Epidermal melanocyte (primary cell): ENCODE data around the gene TUBA1B.

Experiments used
- DNase-seq: peaks from one replicate; pipeline ENCODE4 v3.0.0; 2011; ENCODE audit warnings: low spot score; ENCODE audit not compliant: insufficient read length

Gene TUBA1B

GRCh38 chr12:49126852-49127763, 4.1 kb downstream of the TUBA1B start:
- DNase-seq, result no peak

- peak; percentile 61 for DNase-seq
Observed at GRCh38 chr12:49121047-49121696, 10.0 kb downstream of the TUBA1B start.

- no peak for DNase-seq
Observed at GRCh38 chr12:49111206-49111605, 20.0 kb downstream of the TUBA1B start.

GRCh38 chr12:49110464-49111155, 20.6 kb downstream of the TUBA1B start, which contains the start of gene LMBR1L:
TSS of gene LMBR1L (minus strand) at chr12:49110847. CDS start at chr12:49110555, 292 bp downstream.
- peak; percentile 98 for DNase-seq

- DNase-seq, result no peak
Observed at GRCh38 chr12:49109641-49110463, 21.3 kb downstream of the TUBA1B start.

GRCh38 chr12:49108958-49109404, 22.2 kb downstream of the TUBA1B start:
- no peak for DNase-seq

- no peak for DNase-seq
Observed at GRCh38 chr12:49105504-49106084, 25.6 kb downstream of the TUBA1B start.

- DNase-seq, result no peak
Observed at GRCh38 chr12:49104822-49105221, 26.4 kb downstream of the TUBA1B start.

- DNase-seq, result no peak
Observed at GRCh38 chr12:49100380-49100779, 30.8 kb downstream of the TUBA1B start.

- DNase-seq, result no peak
Observed at GRCh38 chr12:49098703-49099102, 32.5 kb downstream of the TUBA1B start.

GRCh38 chr12:49098035-49098451, 33.2 kb downstream of the TUBA1B start:
- peak; percentile 55 for DNase-seq

GRCh38 chr12:49097381-49097780, 33.8 kb downstream of the TUBA1B start:
- DNase-seq, result no peak

- DNase-seq, result no peak
Observed at GRCh38 chr12:49094975-49095365, 36.2 kb downstream of the TUBA1B start.

- no peak for DNase-seq
Observed at GRCh38 chr12:49094160-49094974, 36.8 kb downstream of the TUBA1B start, which contains the start of gene DHH. TSS of gene DHH (minus strand) at chr12:49094801. CDS start at chr12:49094512, 289 bp downstream.

GRCh38 chr12:49093792-49094159, 37.4 kb downstream of the TUBA1B start:
- DNase-seq, result no peak

- no peak for DNase-seq
Observed at GRCh38 chr12:49092816-49093406, 38.3 kb downstream of the TUBA1B start.

GRCh38 chr12:49092086-49092815, 38.9 kb downstream of the TUBA1B start:
- peak; percentile 70 for DNase-seq

- no peak for DNase-seq
Observed at GRCh38 chr12:49091836-49092085, 39.4 kb downstream of the TUBA1B start.
